ENCODE results near the gene TMX4. TPM values are rescaled to one million over a fixed set of nuclear protein-coding genes. Genes with fewer than 3 reads are reported as not detected.

Gene TMX4
- total RNA-seq, 1 experiment from 2014 or later = 12.0 TPM

DNA sequence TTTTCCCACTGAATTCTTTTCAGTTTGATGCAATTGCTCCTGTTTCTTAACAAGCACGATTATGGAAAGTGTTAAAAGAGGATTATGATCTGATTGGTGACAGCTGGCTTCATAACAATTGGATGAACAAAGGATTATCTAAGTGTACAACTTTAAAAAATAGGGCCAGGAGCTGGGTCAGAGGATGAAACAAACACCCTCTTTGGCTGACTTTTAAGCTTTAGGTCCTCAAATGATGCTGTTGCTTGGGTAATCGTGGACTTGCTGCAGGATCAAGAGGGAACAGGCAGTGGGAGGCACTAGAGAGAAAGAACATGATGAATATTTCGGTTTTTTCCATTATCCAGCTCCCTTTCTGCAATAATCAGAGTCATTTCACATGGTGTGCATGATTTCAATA, 35.5 kb upstream of the TMX4 start:
- POLR2A ChIA-PET = no interaction called here
- no TSS peak for BruUV-seq (replicated peaks)

More for the DNA sequence above, 35.5 kb upstream of the TMX4 start:
- no peak overlapping the region for H3K27ac ChIP-seq (ENCODE audit: low read depth, low read length)
- H3K36me3 ChIP-seq (ENCODE audit: control insufficient read depth in 1 of 2, insufficient read depth in 2 of 2, low read length in 2 of 2) = no peaks in the 10 kb centered on the region
- no peaks in the 10 kb centered on the region for H3K9me2 ChIP-seq (ENCODE audit: insufficient read depth)
- H3K9ac ChIP-seq (ENCODE audit: low read length) = no peak overlapping the region
- no peak for TF ChIP-seq EZH2phosphoT487 (IDR thresholded peaks at IDR 0.05; ENCODE audit: borderline replicate concordance)
- TF ChIP-seq FOSL1 (IDR thresholded peaks at IDR 0.05; ENCODE audit: low read depth) = no peak
- no peak for TF ChIP-seq RAD21 (IDR thresholded peaks at IDR 0.05; ENCODE audit: low read depth)
- TF ChIP-seq SIN3A (IDR thresholded peaks at IDR 0.05; ENCODE audit: low read depth) = no peak
- TF ChIP-seq, protein P1, sequence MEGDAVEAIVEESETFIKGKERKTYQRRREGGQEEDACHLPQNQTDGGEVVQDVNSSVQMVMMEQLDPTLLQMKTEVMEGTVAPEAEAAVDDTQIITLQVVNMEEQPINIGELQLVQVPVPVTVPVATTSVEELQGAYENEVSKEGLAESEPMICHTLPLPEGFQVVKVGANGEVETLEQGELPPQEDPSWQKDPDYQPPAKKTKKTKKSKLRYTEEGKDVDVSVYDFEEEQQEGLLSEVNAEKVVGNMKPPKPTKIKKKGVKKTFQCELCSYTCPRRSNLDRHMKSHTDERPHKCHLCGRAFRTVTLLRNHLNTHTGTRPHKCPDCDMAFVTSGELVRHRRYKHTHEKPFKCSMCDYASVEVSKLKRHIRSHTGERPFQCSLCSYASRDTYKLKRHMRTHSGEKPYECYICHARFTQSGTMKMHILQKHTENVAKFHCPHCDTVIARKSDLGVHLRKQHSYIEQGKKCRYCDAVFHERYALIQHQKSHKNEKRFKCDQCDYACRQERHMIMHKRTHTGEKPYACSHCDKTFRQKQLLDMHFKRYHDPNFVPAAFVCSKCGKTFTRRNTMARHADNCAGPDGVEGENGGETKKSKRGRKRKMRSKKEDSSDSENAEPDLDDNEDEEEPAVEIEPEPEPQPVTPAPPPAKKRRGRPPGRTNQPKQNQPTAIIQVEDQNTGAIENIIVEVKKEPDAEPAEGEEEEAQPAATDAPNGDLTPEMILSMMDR (IDR thresholded peaks at IDR 0.05 in 2 of 3, conservative IDR thresholded peaks at IDR 0.05 in 1 of 3; ENCODE audit: borderline replicate concordance in 1 of 3, insufficient read depth in 1 of 3, low read depth in 2 of 3, low read length in 2 of 3) = no peak
- no peak for TF ChIP-seq EGR1 (IDR thresholded peaks at IDR 0.05; ENCODE audit: low read depth)
- TF ChIP-seq EZH2 (IDR thresholded peaks at IDR 0.05) = no peak
- TF ChIP-seq YY1 (IDR thresholded peaks at IDR 0.05; ENCODE audit: extremely low read depth, insufficient replicate concordance, low read depth, low read length) = no peak
- TF ChIP-seq, protein P2, sequence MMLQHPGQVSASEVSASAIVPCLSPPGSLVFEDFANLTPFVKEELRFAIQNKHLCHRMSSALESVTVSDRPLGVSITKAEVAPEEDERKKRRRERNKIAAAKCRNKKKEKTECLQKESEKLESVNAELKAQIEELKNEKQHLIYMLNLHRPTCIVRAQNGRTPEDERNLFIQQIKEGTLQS (IDR thresholded peaks at IDR 0.05) = no peak
- TF ChIP-seq, protein P3, sequence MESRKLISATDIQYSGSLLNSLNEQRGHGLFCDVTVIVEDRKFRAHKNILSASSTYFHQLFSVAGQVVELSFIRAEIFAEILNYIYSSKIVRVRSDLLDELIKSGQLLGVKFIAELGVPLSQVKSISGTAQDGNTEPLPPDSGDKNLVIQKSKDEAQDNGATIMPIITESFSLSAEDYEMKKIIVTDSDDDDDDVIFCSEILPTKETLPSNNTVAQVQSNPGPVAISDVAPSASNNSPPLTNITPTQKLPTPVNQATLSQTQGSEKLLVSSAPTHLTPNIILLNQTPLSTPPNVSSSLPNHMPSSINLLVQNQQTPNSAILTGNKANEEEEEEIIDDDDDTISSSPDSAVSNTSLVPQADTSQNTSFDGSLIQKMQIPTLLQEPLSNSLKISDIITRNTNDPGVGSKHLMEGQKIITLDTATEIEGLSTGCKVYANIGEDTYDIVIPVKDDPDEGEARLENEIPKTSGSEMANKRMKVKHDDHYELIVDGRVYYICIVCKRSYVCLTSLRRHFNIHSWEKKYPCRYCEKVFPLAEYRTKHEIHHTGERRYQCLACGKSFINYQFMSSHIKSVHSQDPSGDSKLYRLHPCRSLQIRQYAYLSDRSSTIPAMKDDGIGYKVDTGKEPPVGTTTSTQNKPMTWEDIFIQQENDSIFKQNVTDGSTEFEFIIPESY (IDR thresholded peaks at IDR 0.05; ENCODE audit: extremely low read depth, insufficient replicate concordance, low read length) = no peak
- no peak for TF ChIP-seq POLR2A (IDR thresholded peaks at IDR 0.05; ENCODE audit: borderline replicate concordance, extremely low read depth, insufficient read depth, insufficient read length)
- TF ChIP-seq ELF1 (IDR thresholded peaks at IDR 0.05; ENCODE audit: borderline replicate concordance, low read depth) = no peak
- TF ChIP-seq SRF (IDR thresholded peaks at IDR 0.05; ENCODE audit: low read depth) = no peak
- no peak for TF ChIP-seq CBX3 (IDR thresholded peaks at IDR 0.05; ENCODE audit: low read depth)
- TF ChIP-seq ZFX (IDR thresholded peaks at IDR 0.05) = no peak
- TF ChIP-seq ZNF274 (IDR thresholded peaks at IDR 0.05; ENCODE audit: low read depth, low read length) = no peak
- H3K4me3 ChIP-seq (replicated peaks in 1 of 2; ENCODE audit: low read depth in 1 of 2, low read length in 2 of 2) = no peak overlapping the region
- H3K27me3 ChIP-seq (ENCODE audit: insufficient read depth, low read length) = no peaks in the 10 kb centered on the region
- H3K4me2 ChIP-seq (ENCODE audit: low read length) = no peak overlapping the region
- H3K9me3 ChIP-seq (ENCODE audit: control insufficient read depth in 1 of 2, insufficient read depth in 1 of 2, low read depth in 1 of 2, low read length in 2 of 2) = no peaks in the 10 kb centered on the region
- no peaks in the 10 kb centered on the region for H3K79me2 ChIP-seq (ENCODE audit: insufficient read depth, low read length)
- CTCF ChIA-PET = interaction anchor here (1.8 kb wide), 1 partner anchor 12 kb away, joined by 8 read pairs; no protein-coding TSS in a partner anchor
- intact Hi-C loops (cut with micrococcal nuclease) = no loop called here
- RAD21 ChIA-PET (ENCODE audit: low non-redundant PET in 1 of 2, low total read pairs in 2 of 2, uncharacterized antibody in 2 of 2, unreplicated experiment in 2 of 2) = no interaction called here
- no peak overlapping the region for H2AFZ ChIP-seq (ENCODE audit: low read depth, low read length, poor library complexity, severe bottlenecking)
- H3K4me1 ChIP-seq (ENCODE audit: control insufficient read depth in 1 of 2, insufficient read depth in 2 of 2, low read length in 2 of 2) = no peaks in the 10 kb centered on the region
- ATAC-seq = no peak
- H4K20me1 ChIP-seq (ENCODE audit: insufficient read depth) = no peaks in the 10 kb centered on the region
- DNase-seq (ENCODE audit: low read depth, low spot score) = no peak

All from HCT116 (cell line).